Measurements from ENCODE around the gene BCL2L12.
"Not testable (repeated sequence)": the region's sequence is repeated elsewhere in the genome, so short reads cannot be mapped to it uniquely, and the experiment has no call there.

BCL2L12 gene

DNA sequence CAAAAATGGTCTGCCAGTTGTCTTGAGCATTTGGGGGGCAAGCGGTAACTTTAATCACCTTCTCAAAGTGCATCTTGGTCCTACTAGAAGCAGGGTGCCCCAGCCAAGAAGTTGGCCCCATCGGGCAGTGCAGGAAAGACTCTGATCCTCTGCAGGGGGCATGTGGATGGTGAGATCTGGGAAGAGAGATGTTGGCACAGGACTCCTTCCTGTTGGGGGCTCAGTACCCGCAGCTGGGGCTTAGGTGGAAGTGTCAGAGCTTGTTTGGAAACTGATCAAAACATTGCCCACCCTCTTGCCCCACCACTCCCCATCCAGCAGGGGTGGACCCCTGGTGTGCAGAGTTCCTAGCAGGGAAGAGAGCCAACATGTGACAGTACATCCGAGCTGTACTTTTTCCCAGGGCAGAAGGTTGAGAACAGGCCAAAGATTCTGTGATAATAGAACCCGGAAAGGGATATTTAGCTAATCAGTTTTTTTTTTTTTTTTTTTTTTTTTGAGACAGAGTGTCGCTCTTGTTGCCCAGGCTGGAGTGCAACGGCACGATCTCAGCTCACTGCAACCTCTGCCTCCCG lies 34.6 kb upstream of the BCL2L12 start:
- Histone ChIP-seq H3K4me2 (ENCODE audit: low read depth, low read length, poor library complexity, severe bottlenecking) (no peak overlapping the region), H3K79me2 (ENCODE audit: insufficient read depth, low read length) (no peaks in the 10 kb centered on the region), H3K27me3 (ENCODE audit: low read length) (no peaks in the 10 kb centered on the region), H3K9me3 (ENCODE audit: insufficient read depth, low read length) (no peaks in the 10 kb centered on the region), H3K4me3 (ENCODE audit: insufficient read depth, low read length, poor library complexity, severe bottlenecking) (no peak overlapping the region), H3K9me2 (replicated peaks; ENCODE audit: insufficient read depth, low read length) (no peaks in the 10 kb centered on the region), H3F3A (ENCODE audit: insufficient read depth) (no peaks in the 10 kb centered on the region), H3K36me3 (ENCODE audit: low read length) (no peaks in the 10 kb centered on the region), H3K27ac (ENCODE audit: low read depth, low read length) (no peak overlapping the region), H3K9ac (ENCODE audit: low read length) (no peak overlapping the region), H4K20me1 (ENCODE audit: low read depth, low read length) (no peaks in the 10 kb centered on the region), H2AFZ (ENCODE audit: low read depth, low read length, severe bottlenecking) (no peak overlapping the region)
- TF ChIP-seq, protein P1, sequence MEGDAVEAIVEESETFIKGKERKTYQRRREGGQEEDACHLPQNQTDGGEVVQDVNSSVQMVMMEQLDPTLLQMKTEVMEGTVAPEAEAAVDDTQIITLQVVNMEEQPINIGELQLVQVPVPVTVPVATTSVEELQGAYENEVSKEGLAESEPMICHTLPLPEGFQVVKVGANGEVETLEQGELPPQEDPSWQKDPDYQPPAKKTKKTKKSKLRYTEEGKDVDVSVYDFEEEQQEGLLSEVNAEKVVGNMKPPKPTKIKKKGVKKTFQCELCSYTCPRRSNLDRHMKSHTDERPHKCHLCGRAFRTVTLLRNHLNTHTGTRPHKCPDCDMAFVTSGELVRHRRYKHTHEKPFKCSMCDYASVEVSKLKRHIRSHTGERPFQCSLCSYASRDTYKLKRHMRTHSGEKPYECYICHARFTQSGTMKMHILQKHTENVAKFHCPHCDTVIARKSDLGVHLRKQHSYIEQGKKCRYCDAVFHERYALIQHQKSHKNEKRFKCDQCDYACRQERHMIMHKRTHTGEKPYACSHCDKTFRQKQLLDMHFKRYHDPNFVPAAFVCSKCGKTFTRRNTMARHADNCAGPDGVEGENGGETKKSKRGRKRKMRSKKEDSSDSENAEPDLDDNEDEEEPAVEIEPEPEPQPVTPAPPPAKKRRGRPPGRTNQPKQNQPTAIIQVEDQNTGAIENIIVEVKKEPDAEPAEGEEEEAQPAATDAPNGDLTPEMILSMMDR (IDR thresholded peaks at IDR 0.05; ENCODE audit: insufficient read depth, low read length, poor library complexity, severe bottlenecking): no peak
- TF ChIP-seq EZH2phosphoT487 (conservative IDR thresholded peaks at IDR 0.05; ENCODE audit: low read length): no peak

DNA sequence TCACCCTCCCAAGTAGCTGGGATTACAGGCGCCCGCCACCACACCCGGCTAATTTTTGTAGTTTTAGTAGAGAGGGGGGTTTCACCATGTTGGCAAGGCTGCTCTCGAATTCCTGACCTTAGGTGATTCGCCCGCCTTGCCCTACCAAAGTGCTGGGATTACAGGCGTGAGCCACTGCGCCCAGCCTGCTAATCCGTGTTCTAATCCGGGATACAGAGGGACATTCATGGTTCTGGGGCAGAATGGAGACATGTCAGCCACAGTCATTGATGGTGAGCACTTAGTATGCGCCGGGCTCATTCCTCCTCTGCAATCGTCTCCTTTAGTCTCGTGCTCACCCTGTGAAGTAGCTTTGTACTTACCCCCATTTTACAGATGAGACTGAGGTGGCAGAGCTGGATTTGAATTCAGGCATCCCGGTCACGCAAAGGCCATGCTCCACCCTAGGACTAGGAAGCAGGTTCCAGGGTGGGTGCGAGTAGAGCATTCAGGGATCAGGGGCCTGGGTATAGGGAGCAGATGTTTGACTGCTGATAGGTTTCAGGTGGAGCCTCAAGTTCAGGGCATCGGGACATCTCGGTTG lies 34.0 kb upstream of the BCL2L12 start:
- no peaks in the 10 kb centered on the region for H3K36me3 ChIP-seq (ENCODE audit: low read length)
- no peaks in the 10 kb centered on the region for H4K20me1 ChIP-seq (ENCODE audit: low read depth, low read length)
- H3F3A ChIP-seq (ENCODE audit: insufficient read depth): no peaks in the 10 kb centered on the region
- H3K27me3 ChIP-seq (ENCODE audit: low read length): no peaks in the 10 kb centered on the region
- H3K4me2 ChIP-seq (ENCODE audit: low read depth, low read length, poor library complexity, severe bottlenecking): no peak overlapping the region
- no peak overlapping the region for H3K4me3 ChIP-seq (ENCODE audit: insufficient read depth, low read length, poor library complexity, severe bottlenecking)
- no peaks in the 10 kb centered on the region for H3K9me2 ChIP-seq (replicated peaks; ENCODE audit: insufficient read depth, low read length)
- TF ChIP-seq EZH2phosphoT487 (conservative IDR thresholded peaks at IDR 0.05; ENCODE audit: low read length): no peak
- TF ChIP-seq, protein P1 (IDR thresholded peaks at IDR 0.05; ENCODE audit: insufficient read depth, low read length, poor library complexity, severe bottlenecking): no peak
- H3K27ac ChIP-seq (ENCODE audit: low read depth, low read length): no peak overlapping the region
- no peak overlapping the region for H3K9ac ChIP-seq (ENCODE audit: low read length)
- H3K9me3 ChIP-seq (ENCODE audit: insufficient read depth, low read length): no peaks in the 10 kb centered on the region
- H3K79me2 ChIP-seq (ENCODE audit: insufficient read depth, low read length): no peaks in the 10 kb centered on the region
- no peak overlapping the region for H2AFZ ChIP-seq (ENCODE audit: low read depth, low read length, severe bottlenecking)

GRCh38 chr19:49632576-49632975 lies 33.2 kb upstream of the BCL2L12 start:
- H3K27me3 ChIP-seq (ENCODE audit: low read length): no peaks in the 10 kb centered on the region
- no peaks in the 10 kb centered on the region for H3F3A ChIP-seq (ENCODE audit: insufficient read depth)
- H2AFZ ChIP-seq (ENCODE audit: low read depth, low read length, severe bottlenecking): no peak overlapping the region
- no peaks in the 10 kb centered on the region for H4K20me1 ChIP-seq (ENCODE audit: low read depth, low read length)
- no peaks in the 10 kb centered on the region for H3K36me3 ChIP-seq (ENCODE audit: low read length)
- H3K79me2 ChIP-seq (ENCODE audit: insufficient read depth, low read length): no peaks in the 10 kb centered on the region
- H3K27ac ChIP-seq (ENCODE audit: low read depth, low read length): no peak overlapping the region
- H3K9ac ChIP-seq (ENCODE audit: low read length): no peak overlapping the region
- no peaks in the 10 kb centered on the region for H3K9me2 ChIP-seq (replicated peaks; ENCODE audit: insufficient read depth, low read length)
- H3K4me3 ChIP-seq (ENCODE audit: insufficient read depth, low read length, poor library complexity, severe bottlenecking): no peak overlapping the region
- TF ChIP-seq, protein P1 (IDR thresholded peaks at IDR 0.05; ENCODE audit: insufficient read depth, low read length, poor library complexity, severe bottlenecking): no peak
- TF ChIP-seq EZH2phosphoT487 (conservative IDR thresholded peaks at IDR 0.05; ENCODE audit: low read length): no peak
- no peak overlapping the region for H3K4me2 ChIP-seq (ENCODE audit: low read depth, low read length, poor library complexity, severe bottlenecking)
- H3K9me3 ChIP-seq (ENCODE audit: insufficient read depth, low read length): no peaks in the 10 kb centered on the region

GRCh38 chr19:49633273-49633672 lies 32.5 kb upstream of the BCL2L12 start:
- not testable (repeated sequence) for H3K27ac ChIP-seq (ENCODE audit: low read depth, low read length); H3K79me2 ChIP-seq (ENCODE audit: insufficient read depth, low read length); H3K27me3 ChIP-seq (ENCODE audit: low read length); H3K9me2 ChIP-seq (replicated peaks; ENCODE audit: insufficient read depth, low read length); H3F3A ChIP-seq (ENCODE audit: insufficient read depth); H3K9me3 ChIP-seq (ENCODE audit: insufficient read depth, low read length); H2AFZ ChIP-seq (ENCODE audit: low read depth, low read length, severe bottlenecking); H3K4me3 ChIP-seq (ENCODE audit: insufficient read depth, low read length, poor library complexity, severe bottlenecking); H4K20me1 ChIP-seq (ENCODE audit: low read depth, low read length); H3K4me2 ChIP-seq (ENCODE audit: low read depth, low read length, poor library complexity, severe bottlenecking); H3K36me3 ChIP-seq (ENCODE audit: low read length); H3K9ac ChIP-seq (ENCODE audit: low read length)
